K562 (cell line): ENCODE results near the gene SLC16A12.

Source experiments
- HMGN3 ChIP-seq: IDR thresholded peaks from 2 replicates; pipeline ENCODE4 v1.6.1; 2011; ENCODE audit warnings: borderline replicate concordance, low read depth, mild to moderate bottlenecking, mixed read lengths, low read length; ENCODE audit not compliant: insufficient read length; ENCODE audit errors: extremely low read depth
- RCOR1 ChIP-seq, 2 experiments: IDR thresholded peaks; 2 replicates each; pipeline ENCODE4 v1.6.1; 2012; ENCODE audit warnings: low read depth in 2 of 2, low read length in 2 of 2, borderline replicate concordance in 1 of 2, improper control_type of control experiment in 1 of 2

DNA sequence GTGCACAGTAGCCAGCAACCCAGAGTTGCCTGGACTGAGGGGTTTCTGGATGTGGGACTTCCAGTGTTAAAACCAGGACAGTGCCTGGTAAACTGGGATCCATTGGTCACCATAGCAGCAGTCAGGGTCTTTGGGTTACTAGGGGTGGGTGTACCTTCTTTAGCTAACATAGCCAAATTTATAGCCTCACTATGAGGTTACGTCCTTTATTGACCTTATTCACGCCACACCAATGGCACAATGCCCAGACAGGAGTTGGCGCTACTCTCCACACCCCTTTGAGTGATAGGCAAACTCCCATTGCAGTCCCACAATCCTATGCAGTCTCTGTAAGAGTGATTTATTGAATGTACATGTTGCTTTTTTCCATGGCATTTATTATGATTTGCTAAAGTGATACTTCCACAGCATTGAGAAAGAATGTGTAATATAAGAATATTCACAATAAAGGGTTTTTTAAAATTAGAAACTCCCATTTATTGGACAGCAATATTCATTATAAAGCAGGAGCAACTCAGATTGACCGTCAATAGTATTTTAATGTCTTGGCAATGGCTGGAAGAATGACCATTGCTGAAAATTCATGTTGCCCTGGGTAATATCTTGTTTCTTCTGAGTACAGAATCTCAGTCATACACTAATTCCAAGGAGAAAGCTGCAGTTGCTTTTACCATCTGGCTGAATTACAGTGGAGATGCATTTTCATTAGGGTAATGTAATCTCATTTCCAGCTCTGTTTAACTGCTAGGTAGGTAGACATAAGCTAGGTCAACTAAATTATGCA, 95.0 kb downstream of the SLC16A12 start:
- TF ChIP-seq RCOR1 (IDR thresholded peaks at IDR 0.05; ENCODE audit: borderline replicate concordance in 1 of 2, low read depth in 2 of 2, low read length in 2 of 2), result no peak
- no peak for TF ChIP-seq HMGN3
